ENCODE measurements around the gene CPED1. TPM values are rescaled to one million over a fixed set of nuclear protein-coding genes. Genes with fewer than 3 reads are reported as not detected.

The CPED1 gene
- total RNA-seq, 1 experiment from 2014 or later: 0.39 TPM

DNA sequence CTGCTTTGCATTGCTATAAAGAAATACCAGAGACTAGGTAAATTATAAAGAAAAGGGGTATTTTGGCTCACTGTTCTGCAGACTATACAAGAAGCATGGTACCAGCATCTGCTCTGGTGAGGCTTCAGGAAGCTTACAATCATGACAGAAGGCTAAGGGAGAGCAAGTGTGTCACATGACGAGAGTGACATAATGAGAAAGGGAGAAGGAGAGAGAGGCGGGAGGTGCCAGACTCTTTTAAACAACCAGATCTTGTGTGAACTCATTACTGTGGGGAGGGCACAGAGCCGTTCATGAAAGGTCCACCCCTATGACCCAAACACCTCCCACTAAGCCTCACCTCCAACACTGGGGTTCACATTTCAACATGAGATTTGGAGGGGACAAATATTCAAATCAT, 281.3 kb downstream of the CPED1 start:
- TF ChIP-seq, protein P1, sequence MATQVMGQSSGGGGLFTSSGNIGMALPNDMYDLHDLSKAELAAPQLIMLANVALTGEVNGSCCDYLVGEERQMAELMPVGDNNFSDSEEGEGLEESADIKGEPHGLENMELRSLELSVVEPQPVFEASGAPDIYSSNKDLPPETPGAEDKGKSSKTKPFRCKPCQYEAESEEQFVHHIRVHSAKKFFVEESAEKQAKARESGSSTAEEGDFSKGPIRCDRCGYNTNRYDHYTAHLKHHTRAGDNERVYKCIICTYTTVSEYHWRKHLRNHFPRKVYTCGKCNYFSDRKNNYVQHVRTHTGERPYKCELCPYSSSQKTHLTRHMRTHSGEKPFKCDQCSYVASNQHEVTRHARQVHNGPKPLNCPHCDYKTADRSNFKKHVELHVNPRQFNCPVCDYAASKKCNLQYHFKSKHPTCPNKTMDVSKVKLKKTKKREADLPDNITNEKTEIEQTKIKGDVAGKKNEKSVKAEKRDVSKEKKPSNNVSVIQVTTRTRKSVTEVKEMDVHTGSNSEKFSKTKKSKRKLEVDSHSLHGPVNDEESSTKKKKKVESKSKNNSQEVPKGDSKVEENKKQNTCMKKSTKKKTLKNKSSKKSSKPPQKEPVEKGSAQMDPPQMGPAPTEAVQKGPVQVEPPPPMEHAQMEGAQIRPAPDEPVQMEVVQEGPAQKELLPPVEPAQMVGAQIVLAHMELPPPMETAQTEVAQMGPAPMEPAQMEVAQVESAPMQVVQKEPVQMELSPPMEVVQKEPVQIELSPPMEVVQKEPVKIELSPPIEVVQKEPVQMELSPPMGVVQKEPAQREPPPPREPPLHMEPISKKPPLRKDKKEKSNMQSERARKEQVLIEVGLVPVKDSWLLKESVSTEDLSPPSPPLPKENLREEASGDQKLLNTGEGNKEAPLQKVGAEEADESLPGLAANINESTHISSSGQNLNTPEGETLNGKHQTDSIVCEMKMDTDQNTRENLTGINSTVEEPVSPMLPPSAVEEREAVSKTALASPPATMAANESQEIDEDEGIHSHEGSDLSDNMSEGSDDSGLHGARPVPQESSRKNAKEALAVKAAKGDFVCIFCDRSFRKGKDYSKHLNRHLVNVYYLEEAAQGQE (IDR thresholded peaks at IDR 0.05; ENCODE audit: insufficient read depth in 1 of 2, low read depth in 2 of 2, low read length in 1 of 2): no peak
- TF ChIP-seq, protein P2, sequence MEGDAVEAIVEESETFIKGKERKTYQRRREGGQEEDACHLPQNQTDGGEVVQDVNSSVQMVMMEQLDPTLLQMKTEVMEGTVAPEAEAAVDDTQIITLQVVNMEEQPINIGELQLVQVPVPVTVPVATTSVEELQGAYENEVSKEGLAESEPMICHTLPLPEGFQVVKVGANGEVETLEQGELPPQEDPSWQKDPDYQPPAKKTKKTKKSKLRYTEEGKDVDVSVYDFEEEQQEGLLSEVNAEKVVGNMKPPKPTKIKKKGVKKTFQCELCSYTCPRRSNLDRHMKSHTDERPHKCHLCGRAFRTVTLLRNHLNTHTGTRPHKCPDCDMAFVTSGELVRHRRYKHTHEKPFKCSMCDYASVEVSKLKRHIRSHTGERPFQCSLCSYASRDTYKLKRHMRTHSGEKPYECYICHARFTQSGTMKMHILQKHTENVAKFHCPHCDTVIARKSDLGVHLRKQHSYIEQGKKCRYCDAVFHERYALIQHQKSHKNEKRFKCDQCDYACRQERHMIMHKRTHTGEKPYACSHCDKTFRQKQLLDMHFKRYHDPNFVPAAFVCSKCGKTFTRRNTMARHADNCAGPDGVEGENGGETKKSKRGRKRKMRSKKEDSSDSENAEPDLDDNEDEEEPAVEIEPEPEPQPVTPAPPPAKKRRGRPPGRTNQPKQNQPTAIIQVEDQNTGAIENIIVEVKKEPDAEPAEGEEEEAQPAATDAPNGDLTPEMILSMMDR (IDR thresholded peaks at IDR 0.05): no peak
- TF ChIP-seq POLR2AphosphoS5 (IDR thresholded peaks at IDR 0.05; ENCODE audit: low read depth, low read length) (no peak), SIN3A (IDR thresholded peaks at IDR 0.05; ENCODE audit: borderline replicate concordance, insufficient read depth, low read depth, low read length) (no peak), TCF7L2 (IDR thresholded peaks at IDR 0.05; ENCODE audit: low read depth, low read length) (no peak)
- ATAC-seq: no peak
- CTCF ChIA-PET: no interaction called here
- H3K27me3 ChIP-seq (ENCODE audit: control insufficient read depth, insufficient read depth, low read length): no peaks in the 10 kb centered on the region
- no peak overlapping the region for H3K4me3 ChIP-seq (ENCODE audit: low read depth in 2 of 2, low read length in 2 of 2)
- no peaks in the 10 kb centered on the region for H3K9me3 ChIP-seq (ENCODE audit: control insufficient read depth, insufficient read depth, low read depth, low read length)
- in situ Hi-C loops (cut with HindIII; ENCODE audit: low pct_unique_long_range_greater_than_20kb, low sequenced_read_pairs) (no loop called here), intact Hi-C loops (cut with micrococcal nuclease; ENCODE audit: unreplicated experiment) (no loop called here)
- no peaks in the 10 kb centered on the region for H3K4me1 ChIP-seq (ENCODE audit: control insufficient read depth, insufficient read depth, low read length)
- POLR2A ChIA-PET: no interaction called here
- DNase-seq (ENCODE audit: low read depth, low spot score): no peak
- H3K36me3 ChIP-seq (ENCODE audit: control insufficient read depth, insufficient read depth, low read length): no peaks in the 10 kb centered on the region
- no peak overlapping the region for H3K27ac ChIP-seq (ENCODE audit: low read length)
- no TSS peak for BruUV-seq (replicated peaks)

- POLR2A ChIA-PET: no interaction called here
- intact Hi-C loops (cut with micrococcal nuclease; ENCODE audit: unreplicated experiment): no loop called here
Measured at GRCh38 chr7:121271098-121271497, 282.6 kb downstream of the CPED1 start.

More at GRCh38 chr7:121271098-121271497, 282.6 kb downstream of the CPED1 start:
- ATAC-seq: no peak
- Histone ChIP-seq H3K27ac (ENCODE audit: low read length) (no peak overlapping the region), H3K4me3 (ENCODE audit: low read depth in 2 of 2, low read length in 2 of 2) (no peak overlapping the region), H3K4me1 (ENCODE audit: control insufficient read depth, insufficient read depth, low read length) (no peaks in the 10 kb centered on the region), H3K27me3 (ENCODE audit: control insufficient read depth, insufficient read depth, low read length) (no peaks in the 10 kb centered on the region), H3K36me3 (ENCODE audit: control insufficient read depth, insufficient read depth, low read length) (no peaks in the 10 kb centered on the region), H3K9me3 (ENCODE audit: control insufficient read depth, insufficient read depth, low read depth, low read length) (no peaks in the 10 kb centered on the region)
- CTCF ChIA-PET: no interaction called here
- TF ChIP-seq, protein P1 (IDR thresholded peaks at IDR 0.05; ENCODE audit: insufficient read depth in 1 of 2, low read depth in 2 of 2, low read length in 1 of 2): no peak
- no peak for TF ChIP-seq SIN3A (IDR thresholded peaks at IDR 0.05; ENCODE audit: borderline replicate concordance, insufficient read depth, low read depth, low read length)
- TF ChIP-seq POLR2AphosphoS5 (IDR thresholded peaks at IDR 0.05; ENCODE audit: low read depth, low read length): no peak
- TF ChIP-seq TCF7L2 (IDR thresholded peaks at IDR 0.05; ENCODE audit: low read depth, low read length): no peak
- TF ChIP-seq, protein P2 (IDR thresholded peaks at IDR 0.05): no peak
- no TSS peak for BruUV-seq (replicated peaks)
- DNase-seq (ENCODE audit: low read depth, low spot score): no peak
- in situ Hi-C loops (cut with HindIII; ENCODE audit: low pct_unique_long_range_greater_than_20kb, low sequenced_read_pairs): no loop called here
